Epidermal melanocyte (primary cell): Measurements from ENCODE around the gene ZNF775.

Experiments
- DNase-seq: peaks from one replicate; pipeline ENCODE4 v3.0.0; 2011; ENCODE audit warnings: low spot score; ENCODE audit not compliant: insufficient read length

The ZNF775 gene

GRCh38 chr7:150439967-150440366, 60.8 kb downstream of the ZNF775 start:
- DNase-seq, result no peak

DNA sequence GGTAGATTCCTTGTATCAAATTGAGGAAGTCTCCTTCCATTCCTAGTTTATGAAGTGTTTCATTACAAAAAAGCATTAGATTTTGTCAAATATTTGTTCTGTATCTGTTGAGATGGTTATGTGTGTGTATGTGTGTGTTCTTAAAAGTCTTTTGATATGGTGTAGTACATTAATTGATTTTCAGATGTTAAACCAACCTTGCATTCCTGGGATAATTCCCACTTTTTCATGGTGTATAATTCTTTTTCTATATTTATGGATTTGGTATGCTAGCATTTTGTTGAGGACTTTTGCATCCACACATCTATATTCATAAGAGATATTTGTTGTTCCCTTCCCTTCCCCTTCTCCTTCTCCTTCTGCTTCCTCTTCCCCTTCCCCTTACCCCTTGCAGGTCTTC, 62.4 kb downstream of the ZNF775 start:
- DNase-seq, result no peak

DNA sequence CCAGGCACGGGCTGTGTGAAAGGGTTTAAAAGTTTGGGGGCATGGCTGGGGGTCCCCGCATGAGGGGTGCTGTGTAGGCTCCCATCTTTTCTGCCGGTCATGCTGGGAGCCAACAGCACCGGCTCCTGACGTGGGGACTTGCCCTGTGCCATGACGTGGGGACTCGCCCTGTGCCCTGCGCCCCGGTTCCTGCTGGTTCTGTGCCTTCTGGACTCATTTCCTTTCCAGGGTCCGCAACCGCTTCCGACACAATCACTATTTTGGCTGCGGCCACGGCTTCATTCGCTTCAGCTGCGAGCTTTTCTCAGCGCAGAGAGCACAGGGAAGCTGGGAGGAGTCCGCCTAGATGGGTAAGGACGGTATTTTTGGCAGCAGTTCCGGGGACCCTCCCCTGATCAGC, 63.7 kb downstream of the ZNF775 start:
- DNase-seq, result no peak

DNA sequence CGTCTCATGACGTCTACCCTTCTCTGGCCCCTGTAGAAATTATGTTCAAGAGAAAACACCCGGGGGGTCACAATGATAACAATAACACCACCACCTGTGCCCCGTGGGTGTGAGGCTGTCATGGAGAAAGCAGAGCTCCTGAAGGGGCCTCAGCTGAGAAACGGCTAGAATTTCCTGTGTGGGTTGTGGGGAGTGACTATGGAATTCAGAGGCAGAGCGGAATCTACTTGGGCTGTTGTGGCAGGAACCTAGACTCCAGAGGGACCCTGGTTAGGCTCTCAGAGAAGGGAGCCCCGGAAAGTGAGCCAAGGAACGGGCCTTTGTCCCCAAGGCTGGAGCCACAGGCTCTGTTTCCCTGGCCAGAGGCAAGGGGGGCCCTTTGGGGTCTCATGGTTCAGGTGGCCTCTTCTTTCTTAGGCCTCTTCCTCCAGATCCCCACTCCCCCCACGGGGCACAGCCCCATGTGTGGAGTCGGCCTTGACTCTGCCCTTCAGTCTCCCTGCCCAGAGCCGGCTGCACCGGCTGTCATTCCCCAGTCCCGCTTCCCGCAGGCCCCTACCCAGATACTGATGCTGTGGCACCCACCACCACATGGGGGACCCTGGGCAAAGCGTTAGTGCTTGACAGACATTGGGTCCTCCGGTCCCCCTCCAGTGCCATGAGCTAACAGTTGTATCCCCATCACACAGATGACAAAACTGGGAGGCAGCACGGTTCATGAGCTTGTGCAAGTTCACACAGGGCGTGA, 64.8 kb downstream of the ZNF775 start:
- no peak for DNase-seq

DNA sequence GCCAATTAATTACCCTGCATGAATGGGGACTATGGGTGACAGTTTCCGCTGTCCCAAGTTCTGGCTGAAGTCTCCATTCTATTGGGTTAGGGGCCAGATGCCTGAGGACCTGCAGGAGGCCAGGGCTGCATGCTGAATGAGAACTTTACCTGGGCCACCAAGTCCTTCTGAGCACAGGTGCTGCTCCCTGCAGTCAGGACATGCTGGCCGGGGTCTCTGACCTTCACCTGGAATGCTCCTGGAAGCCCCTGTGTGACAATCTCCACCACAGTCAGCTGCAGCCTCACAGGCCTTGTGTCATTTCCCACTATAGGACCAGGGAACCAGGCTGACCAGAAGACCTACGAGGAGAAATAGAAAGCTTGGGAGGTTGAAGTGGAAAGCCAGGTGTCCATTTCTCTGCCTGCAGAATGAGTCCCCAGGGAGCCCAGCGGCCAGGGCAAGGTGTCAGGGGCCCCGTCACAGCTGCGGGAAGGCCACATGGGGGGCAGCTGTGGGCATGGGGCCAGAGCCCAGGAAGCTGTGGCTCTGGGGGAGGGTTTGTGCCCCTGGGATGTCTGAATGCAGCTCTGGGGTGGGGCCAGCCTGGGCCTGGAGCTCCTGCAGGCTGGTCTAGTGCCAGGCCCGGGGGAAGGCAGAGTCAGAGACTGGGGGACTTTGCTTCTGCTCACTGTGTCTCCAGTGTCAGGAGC, 65.7 kb downstream of the ZNF775 start:
- no peak for DNase-seq

- DNase-seq, result no peak
Observed at GRCh38 chr7:150446288-150446938, 67.3 kb downstream of the ZNF775 start.
